Measurements from ENCODE around the gene KLHL17.

Gene KLHL17

GRCh38 chr1:923131-923990 is 37.0 kb upstream of the KLHL17 start, which contains the start of gene SAMD11:
Gene SAMD11 (plus strand): TSS chr1:923923. CDS start chr1:924432, 509 bp downstream.
- DNase-seq (ENCODE audit: low spot score): no peak

- no peak for DNase-seq (ENCODE audit: low spot score)
These were observed 36.3 kb upstream of the KLHL17 start for GRCh38 chr1:923991-924655.

GRCh38 chr1:924656-925560 is 35.5 kb upstream of the KLHL17 start:
- DNase-seq (ENCODE audit: low spot score): no peak

- no peak for DNase-seq (ENCODE audit: low spot score)
These were observed 34.6 kb upstream of the KLHL17 start for GRCh38 chr1:925561-926421.

- no peak for DNase-seq (ENCODE audit: low spot score)
These were observed 33.1 kb upstream of the KLHL17 start for GRCh38 chr1:927234-927633.

GRCh38 chr1:927748-928147 is 32.6 kb upstream of the KLHL17 start:
- no peak for DNase-seq (ENCODE audit: low spot score)

GRCh38 chr1:928825-929661 is 31.3 kb upstream of the KLHL17 start:
- DNase-seq (ENCODE audit: low spot score): no peak

DNA sequence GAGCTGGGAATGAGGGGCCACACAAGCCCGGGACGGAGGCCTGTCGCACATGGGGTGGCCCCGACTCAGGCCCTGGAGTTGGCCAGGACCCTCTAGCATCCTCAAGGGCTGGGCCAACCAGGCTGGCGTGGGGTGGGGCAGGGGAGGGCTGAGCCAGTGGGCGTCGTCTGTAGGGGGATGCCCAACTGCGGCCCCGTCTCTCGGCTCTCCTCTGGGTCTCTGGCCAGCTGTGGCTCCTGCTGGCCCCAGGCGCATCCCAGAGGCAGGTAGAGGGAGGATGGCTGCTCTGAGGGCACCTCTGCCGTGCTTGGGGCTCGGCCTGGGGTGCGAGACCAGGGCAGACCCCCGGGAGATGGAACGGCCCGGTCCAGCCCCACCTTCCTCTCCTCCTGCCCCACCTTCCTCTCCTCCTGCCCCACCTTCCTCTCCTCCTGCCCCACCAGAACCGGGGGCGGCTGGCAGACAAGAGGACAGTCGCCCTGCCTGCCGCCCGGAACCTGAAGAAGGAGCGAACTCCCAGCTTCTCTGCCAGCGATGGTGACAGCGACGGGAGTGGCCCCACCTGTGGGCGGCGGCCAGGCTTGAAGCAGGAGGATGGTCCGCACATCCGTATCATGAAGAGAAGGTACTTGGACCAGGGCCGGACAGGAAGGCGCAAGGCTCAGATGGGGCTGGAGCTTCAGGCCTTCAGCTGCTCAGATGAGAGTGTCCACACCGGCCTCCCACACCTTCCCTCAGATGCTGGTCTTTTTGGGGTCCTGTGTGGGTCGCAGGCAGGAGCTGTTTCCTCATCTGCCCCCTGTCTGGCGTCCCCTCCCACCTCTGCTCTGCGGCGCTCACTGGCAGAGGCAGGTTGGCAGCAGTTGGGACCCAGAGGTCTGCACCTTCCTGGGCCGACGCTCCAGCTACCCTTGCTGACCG is 30.4 kb upstream of the KLHL17 start:
- DNase-seq (ENCODE audit: low spot score): no peak

DNA sequence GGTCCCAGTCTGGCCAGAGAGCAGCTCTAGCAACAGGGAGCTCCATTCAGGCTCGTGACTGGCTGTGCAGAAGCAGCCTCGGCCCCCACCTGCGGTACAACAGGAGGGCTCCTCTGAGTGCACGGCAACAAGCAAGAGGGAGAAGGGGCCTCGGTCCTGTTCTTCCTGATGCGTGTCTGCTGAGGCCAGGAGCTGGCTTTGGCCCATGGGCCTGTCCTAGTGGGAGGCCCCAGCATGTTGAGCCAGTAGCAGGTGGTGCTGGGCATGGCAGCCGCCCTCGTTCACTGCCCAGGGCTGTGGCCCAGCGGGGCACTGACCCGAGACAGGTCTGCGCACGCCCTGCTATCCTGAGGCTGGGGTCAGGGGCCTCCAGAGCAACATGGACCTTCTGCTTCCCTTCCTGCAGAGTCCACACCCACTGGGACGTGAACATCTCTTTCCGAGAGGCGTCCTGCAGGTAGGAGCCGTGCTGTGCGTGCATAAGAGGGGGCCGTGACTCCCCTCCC is 29.7 kb upstream of the KLHL17 start:
- DNase-seq (ENCODE audit: low spot score): no peak

GRCh38 chr1:931380-932172 is 28.8 kb upstream of the KLHL17 start:
- DNase-seq (ENCODE audit: low spot score): no peak

DNA sequence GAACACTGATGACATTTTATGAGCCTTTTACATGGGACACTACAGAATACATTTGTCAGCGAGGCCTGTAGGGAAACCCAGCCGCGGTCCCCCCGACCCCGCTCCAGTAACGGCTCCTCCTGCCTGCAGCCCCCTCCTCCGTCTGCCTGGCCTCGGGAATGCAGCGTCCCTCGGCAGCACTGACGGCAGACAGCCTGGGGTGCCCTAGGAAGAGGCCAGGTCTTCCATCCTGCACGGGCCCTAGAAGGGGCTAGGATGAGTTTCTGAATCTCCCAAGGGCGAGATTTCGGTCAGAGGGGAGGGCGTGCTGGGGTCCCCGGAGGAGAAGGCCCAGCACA is 28.2 kb upstream of the KLHL17 start:
- DNase-seq (ENCODE audit: low spot score): no peak

DNA sequence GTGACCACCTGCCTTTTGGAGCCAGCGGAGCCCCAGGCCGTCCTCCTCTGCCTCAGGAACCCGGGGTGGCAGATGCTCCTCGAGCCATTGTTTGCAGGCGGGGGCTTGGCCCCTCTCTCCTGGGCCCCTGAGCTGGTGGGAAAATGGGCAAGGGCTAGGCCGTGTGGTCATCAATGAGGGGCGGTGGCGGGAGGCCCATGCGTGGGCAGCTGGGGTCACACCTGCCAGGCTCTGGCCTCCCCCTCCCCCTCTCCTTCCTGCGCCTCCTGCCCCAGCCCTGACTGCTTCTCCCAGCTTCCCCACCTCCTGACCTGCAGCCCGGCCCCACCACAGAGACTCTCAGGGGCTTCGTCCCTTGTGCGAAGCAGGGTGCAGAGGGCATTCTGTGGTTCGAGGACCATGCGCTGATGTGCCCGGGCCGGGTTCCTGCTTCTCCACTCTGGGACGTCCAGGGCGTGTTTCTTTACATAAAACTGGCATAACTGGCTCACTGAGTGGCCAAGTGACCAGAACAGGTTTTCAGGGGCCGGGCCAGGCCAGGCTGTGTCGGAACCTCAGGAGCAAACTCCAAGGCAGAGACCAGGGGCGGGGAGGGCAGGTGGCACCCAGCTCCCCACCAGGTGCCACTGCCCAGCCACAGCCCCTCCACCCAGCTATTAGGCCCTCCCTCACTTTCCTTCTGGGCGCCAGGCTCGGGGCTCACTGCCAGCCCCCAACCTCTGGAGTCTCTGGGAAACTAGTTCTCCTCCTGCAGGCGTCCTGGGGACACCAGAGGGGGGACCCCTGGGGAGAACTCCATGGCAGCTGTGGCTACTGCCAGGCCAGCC is 27.4 kb upstream of the KLHL17 start:
- no peak for DNase-seq (ENCODE audit: low spot score)

DNA sequence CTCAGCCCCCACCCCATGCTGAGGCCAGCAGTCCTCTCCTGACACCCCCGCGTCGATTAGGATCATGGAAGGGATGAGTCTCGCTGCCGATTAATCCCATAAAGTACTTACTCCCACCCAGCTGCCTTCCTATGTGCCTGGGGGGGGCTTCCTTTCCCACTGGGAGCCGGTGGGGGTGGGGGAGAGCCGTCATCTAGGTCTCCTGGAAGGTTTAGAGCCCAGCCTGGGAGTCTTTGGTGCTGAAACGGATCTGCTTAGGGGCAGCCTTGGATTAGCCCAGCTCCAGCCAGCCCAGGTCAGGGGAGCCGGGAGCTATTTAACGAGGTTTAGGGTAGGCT is 26.8 kb upstream of the KLHL17 start:
- DNase-seq (ENCODE audit: low spot score): no peak

DNA sequence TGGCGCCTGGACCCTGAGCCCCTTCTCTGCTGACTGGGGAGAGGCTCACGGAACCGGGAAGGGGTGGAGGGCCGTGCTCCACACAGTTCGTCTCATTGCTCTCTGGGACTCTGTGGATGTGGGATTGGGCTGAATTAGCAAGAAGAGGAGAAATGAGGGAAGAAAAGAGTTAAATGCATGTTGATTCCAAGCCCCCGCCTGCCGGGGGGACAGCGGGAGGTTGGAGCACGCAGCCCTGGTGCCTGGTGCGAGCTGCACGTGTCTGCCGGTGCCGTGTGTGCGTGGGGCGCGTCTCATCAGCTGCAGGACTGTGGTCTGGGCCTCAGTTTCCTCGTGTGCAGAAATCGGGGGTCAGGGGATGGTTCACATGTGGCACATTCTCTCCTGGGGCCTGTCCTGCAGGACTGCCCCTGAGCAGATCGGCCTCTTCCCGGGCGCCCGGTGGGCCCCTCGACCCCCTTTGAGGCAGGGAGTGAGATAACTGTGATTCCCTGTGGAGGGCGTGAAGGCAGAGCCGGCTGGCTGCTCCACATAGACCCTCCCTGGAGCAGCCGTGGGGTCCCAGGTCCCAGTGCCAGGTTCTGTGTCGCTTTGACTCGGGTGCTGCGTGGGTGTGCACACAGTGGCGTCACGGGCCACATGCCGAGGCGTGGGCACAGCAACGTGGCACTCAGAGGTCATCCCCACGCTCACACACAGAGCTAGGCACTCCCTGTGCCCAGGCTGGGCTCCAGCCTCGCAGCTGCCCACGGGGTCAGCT is 25.2 kb upstream of the KLHL17 start:
- DNase-seq (ENCODE audit: low spot score): no peak

DNA sequence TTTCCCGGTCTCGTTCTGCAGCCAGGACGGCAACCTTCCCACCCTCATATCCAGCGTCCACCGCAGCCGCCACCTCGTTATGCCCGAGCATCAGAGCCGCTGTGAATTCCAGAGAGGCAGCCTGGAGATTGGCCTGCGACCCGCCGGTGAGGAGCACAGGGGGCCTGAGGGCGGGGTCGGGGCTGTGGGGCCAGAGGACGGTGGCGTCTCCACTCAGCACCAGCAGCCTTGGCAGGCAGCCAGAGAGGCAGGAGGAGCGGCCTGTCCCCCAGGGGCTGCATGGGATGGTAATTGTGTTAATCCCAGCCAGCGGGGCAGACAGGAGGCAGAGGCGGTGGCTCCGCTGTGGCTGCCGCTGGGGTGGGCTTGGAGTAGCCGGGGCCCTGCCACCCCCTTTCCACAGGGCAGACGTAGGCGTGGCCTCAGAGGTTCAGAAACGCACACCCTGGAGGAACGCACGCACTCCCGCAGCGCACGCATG is 24.6 kb upstream of the KLHL17 start:
- peak; percentile 85 for DNase-seq (ENCODE audit: low spot score)

DNA sequence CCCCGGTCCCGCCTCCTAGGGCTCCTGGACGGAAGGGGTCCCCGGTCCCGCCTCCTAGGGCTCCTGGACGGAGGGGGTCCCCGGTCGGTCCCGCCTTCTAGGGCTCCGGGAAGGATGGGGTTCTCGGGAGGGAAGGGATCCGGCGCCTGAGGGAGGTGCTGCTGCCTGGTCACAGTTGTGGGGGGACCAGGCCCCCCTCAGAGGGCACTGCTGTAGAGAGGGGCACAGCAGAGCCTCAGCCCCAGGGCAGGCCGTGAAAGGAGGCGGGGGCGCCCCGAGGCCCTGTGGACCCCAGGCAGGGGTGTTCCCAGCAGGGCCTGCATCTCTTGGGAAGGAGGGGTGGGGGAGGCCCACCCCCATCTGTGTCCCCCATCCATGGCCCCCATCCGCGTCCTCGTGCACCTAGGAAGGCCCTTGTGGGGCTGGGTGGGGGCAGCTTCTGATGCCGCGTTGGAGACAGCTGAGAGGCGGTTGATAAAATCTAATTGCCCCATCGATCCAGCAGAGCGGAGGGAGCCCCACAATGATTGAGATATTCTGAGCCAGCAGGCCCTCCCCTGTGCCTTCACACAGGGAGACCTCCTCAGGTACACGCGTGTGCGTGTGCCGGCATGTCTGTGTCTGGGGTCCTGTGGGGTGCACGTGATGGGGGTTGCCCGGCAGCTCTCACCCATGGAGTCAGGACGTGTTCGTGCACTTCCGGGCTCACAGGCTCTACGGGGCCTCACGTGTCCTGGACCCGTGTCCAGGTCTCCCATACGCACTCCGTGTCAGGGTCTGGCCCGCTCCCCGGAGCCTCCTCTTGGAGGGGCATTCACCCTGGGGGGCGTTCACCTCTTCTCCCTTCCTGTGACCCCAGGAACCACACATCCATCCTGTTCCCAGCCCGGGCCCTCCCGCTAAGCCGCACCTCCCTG is 23.8 kb upstream of the KLHL17 start:
- no peak for DNase-seq (ENCODE audit: low spot score)

All from cerebellar cortex (tissue), 1 donor.